C4-2B (cell line): ENCODE measurements around the gene DAPK1.

Source experiments
- ZFX ChIP-seq: fragments of 450-650 bp; IDR thresholded peaks from 2 replicates; pipeline ENCODE4 v1.6.1; 2017
- TF ChIP-seq, protein P1 (sequence below): fragments of 450-650 bp; conservative IDR thresholded peaks from 2 replicates; pipeline ENCODE4 v1.5.1; 2017; ENCODE audit warnings: mild to moderate bottlenecking

DNA sequence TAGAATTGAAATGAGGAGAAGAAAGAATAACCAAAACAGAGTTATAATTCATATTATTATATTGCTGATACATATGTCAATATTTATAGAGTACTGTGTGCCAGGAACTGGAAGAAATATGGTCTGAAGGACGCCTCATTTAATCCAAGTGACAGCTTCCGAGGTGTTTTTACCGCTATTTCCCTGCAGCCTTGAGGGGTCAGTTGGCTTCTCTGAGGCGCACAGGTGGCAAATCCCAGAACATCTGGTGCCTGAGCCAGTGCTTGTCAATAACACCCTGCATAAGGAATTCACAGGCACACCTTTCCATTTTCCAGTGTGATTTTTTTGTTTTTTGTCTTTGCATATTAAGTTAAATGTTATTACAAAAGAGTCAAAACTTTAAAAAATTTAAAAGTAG, 185.0 kb downstream of the DAPK1 start:
- TF ChIP-seq, protein P1, sequence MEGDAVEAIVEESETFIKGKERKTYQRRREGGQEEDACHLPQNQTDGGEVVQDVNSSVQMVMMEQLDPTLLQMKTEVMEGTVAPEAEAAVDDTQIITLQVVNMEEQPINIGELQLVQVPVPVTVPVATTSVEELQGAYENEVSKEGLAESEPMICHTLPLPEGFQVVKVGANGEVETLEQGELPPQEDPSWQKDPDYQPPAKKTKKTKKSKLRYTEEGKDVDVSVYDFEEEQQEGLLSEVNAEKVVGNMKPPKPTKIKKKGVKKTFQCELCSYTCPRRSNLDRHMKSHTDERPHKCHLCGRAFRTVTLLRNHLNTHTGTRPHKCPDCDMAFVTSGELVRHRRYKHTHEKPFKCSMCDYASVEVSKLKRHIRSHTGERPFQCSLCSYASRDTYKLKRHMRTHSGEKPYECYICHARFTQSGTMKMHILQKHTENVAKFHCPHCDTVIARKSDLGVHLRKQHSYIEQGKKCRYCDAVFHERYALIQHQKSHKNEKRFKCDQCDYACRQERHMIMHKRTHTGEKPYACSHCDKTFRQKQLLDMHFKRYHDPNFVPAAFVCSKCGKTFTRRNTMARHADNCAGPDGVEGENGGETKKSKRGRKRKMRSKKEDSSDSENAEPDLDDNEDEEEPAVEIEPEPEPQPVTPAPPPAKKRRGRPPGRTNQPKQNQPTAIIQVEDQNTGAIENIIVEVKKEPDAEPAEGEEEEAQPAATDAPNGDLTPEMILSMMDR = no peak
- TF ChIP-seq ZFX = no peak
